Panc1 (cell line): ENCODE results near the gene RHBDF1.

Experiments used
- POLR2AphosphoS5 ChIP-seq: IDR thresholded peaks from 2 replicates; pipeline ENCODE4 v1.6.1; 2012; ENCODE audit warnings: mild to moderate bottlenecking, low read depth, low read length, moderate library complexity
- TF ChIP-seq, protein P1 (sequence below): fragments of 450-650 bp; IDR thresholded peaks from 2 replicates; pipeline ENCODE4 v1.5.1; 2017; ENCODE audit warnings: mild to moderate bottlenecking

DNA sequence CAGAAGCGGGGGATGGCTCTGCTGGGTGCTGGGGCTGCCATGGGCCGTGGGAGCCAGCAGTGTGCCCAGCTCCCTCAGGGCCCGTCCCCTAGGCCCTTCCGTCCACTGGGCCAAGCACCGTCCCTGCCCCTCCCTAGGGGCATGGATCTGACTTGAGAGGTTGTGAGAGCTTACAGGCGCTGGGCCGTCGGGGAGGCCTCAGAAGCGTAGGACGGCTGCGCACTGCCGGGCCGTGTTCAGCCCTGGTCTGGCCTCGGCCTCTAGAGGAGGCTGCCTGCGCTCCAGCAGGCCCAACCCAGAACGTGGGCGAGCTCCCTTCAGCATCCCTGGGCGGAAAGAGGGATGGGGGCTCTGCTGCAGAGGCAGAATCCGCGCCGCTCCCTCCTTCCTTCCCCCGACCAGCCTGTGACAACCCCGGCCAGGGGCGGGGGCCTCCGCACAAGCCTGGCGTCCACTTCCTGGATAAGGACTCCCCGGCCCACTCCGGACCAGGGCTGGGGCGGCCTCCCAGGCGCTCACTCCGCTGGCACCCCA lies 4.9 kb upstream of the RHBDF1 start:
- TF ChIP-seq POLR2AphosphoS5: 0 out of 2 replicates have a peak, but pooled peaks have one; percentile 24
- TF ChIP-seq, protein P1, sequence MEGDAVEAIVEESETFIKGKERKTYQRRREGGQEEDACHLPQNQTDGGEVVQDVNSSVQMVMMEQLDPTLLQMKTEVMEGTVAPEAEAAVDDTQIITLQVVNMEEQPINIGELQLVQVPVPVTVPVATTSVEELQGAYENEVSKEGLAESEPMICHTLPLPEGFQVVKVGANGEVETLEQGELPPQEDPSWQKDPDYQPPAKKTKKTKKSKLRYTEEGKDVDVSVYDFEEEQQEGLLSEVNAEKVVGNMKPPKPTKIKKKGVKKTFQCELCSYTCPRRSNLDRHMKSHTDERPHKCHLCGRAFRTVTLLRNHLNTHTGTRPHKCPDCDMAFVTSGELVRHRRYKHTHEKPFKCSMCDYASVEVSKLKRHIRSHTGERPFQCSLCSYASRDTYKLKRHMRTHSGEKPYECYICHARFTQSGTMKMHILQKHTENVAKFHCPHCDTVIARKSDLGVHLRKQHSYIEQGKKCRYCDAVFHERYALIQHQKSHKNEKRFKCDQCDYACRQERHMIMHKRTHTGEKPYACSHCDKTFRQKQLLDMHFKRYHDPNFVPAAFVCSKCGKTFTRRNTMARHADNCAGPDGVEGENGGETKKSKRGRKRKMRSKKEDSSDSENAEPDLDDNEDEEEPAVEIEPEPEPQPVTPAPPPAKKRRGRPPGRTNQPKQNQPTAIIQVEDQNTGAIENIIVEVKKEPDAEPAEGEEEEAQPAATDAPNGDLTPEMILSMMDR: no peak
